NCI-H1105 (cell line): Measurements from ENCODE around the gene SAE1.
"Not testable (repeated sequence)": the region's sequence is repeated elsewhere in the genome, so short reads cannot be mapped to it uniquely, and the experiment has no call there.

Source experiments
- DNase-seq: peaks from one replicate; lab custom pipeline; 2025; lab: John Stamatoyannopoulos, UW

The SAE1 gene

DNA sequence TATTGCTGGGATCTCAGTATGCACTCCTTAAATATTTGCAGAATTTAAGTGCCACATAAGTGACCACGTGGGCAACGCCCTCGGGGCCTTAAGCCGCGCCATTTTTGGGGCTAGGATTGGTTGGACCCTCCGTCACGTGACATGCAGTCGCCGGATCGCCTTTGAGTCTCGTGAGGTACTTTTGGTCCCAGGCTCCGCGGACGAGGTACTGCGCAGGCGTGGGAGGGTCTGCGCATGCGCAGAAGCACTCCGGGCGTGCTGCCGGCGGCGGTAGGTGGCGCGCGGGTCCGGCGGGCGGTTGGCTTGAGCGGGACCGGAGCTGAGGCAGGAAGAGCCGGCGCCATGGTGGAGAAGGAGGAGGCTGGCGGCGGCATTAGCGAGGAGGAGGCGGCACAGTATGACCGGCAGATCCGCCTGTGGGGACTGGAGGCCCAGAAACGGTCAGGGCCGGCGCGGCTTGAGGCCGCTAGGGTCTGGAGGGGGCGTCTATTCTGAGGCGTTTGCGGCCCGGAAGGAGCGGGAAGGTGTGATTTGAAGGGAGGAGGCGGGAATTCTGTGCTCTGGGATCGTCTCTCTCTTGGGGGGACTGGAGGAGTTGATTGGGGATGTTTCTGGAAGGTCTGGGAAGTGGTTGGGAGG lies at the start of gene SAE1:
Gene SAE1, plus strand, starts transcription at position 247 of the 639 bp plus-strand sequence. Its CDS starts 96 bp downstream, at position 343.
- DNase-seq = peak; percentile 96

DNA sequence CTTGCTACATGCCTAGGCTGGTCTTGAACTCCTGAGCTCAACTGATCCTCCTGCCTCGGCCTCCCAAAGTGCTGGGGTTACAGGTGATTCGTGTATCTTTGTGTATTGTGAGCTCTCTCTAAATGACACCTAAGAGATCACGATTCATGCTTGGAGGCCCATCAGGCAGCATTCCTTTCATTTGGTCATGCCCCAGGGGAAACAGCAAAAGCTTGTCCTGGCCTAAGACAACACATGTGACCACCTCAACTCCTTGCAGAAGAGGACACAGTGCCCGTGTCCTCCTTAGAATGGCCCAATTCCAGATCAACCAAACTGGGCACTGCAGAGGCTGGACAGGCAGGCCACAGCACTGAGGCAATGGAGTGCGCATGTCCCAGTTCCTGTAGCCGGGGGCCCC lies 49.5 kb upstream of the SAE1 start:
- no peak for DNase-seq

DNA sequence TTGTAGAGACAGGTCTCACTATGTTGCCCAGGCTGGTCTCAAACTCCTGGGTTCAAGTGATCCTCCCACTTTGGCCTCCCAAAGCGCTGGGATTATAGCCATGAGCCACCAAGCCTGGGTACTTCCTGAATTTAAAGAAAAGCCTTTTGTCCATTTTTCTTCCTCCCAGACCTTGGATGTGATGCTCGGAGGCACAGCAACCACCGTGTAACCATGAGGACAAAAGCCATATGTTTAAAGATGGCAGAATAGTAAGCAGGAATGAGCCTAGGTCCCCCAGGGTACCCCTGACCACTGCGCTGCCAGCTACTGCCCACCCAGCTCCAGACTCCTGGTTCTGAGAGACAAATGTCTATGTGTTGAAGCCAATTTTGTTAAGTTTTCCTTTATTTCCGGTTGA lies 48.1 kb upstream of the SAE1 start:
- DNase-seq = no peak

DNA sequence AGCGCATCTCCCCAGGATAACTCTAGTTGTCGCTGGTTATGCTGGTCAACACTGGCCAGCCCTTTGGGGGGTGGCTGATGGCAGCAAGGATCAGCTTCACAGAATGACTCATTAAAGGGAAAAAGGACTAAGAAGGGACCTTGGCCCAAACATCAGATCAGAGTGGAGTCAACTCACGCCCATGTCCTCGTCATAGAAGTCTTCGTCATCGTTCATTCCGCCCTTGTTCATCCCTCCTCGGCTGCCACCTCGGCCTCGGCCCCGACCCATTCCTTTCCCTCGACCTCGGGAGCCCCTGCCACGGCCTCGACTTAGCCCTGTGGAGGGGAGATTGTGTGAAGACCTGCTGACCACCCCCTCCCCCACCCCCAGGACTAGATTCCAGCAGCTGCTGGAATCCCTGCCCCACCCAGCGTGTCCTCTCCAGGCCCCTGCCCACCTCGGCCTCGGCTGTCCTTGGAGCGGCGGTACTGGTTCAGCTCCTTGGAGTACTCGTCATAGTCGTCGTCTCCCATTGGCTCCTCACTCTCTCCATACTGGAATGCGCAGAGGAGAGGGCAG lies 45.7 kb upstream of the SAE1 start:
- no peak for DNase-seq

DNA sequence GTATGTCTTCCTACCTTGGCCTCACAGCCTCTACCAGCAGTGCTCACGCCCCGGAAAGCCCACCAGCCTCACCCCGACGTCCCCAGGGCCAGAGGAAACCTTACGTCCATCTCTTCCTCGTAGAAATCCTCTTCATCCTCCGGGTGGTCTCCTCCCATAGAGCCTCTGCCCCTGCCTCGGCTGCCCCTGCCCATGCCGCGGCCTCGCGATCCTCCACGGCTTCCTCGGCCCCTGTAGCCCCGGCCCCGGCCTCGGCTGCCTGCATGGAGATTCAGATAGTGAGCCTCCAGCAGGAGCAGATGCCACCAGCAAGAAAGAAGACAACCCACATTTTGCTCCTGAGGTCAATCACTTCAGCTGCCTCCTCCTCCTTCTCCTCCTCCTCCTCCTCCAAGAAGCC lies 44.4 kb upstream of the SAE1 start:
- DNase-seq = no peak

DNA sequence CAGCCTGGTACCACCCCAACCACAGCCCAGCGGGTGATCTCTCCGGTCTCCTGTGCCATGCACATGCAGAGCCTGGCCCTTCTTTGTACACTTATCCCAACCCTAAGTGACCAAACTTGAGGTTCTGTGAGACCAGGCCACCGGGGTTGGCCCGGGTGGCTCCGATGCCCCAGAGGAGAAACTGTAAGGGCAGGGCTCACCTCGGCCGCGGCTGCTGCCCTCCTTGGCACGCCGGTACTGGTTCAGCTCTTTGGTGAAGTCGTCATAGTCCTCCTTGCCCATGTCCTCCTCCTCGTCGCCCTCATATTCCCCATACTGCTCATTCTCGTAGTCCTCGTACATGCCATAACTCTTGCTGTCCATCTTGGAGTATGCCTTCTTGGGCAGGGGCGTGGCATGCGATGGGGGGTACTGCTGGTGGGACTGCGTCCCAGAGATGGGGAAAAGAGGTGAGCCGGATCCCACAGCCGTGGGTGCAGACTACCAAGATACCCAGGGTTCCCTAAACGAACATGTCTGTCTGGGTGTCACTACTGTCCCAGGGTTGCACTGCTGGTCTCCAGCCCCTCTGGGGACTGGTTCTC lies 40.8 kb upstream of the SAE1 start:
- DNase-seq = no peak

DNA sequence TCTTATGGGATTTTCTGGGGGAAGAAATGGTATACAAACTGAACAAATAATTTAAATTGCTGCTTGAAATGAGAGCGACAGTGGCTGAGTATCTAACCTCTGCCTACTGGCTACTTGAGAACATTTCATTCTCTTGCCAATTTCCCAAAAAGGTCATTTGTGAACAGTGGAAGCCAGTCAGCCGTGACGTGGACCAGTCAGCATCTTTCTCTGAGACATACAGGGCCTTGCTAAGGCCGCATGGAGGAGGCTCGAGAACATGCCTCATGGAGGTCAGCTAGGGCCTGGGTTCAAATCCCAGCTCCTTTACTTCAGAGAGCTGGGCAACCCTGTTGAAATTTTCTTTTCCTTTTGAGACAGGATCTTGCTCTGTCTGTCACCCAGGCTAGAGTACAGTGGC lies 37.4 kb upstream of the SAE1 start:
- DNase-seq = no peak

DNA sequence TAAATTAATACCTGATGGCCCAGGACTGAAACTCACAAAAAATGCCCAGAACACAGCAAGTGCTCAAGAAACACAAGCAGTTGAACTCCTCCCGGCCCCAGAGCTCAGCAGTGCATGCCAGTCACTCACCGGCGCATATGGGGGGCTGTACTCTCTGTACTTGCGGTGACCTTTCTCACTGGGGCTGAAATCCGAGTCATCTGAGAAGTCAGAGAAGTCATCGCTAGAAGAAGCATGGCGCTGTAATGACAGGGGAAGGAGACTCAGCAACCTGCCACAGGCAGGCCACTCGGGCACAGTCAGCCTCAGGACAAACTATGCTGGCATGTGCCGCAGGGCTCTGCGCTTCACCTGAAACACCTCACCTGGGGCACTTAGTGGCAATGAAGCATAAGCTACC lies 36.8 kb upstream of the SAE1 start:
- DNase-seq = no peak

DNA sequence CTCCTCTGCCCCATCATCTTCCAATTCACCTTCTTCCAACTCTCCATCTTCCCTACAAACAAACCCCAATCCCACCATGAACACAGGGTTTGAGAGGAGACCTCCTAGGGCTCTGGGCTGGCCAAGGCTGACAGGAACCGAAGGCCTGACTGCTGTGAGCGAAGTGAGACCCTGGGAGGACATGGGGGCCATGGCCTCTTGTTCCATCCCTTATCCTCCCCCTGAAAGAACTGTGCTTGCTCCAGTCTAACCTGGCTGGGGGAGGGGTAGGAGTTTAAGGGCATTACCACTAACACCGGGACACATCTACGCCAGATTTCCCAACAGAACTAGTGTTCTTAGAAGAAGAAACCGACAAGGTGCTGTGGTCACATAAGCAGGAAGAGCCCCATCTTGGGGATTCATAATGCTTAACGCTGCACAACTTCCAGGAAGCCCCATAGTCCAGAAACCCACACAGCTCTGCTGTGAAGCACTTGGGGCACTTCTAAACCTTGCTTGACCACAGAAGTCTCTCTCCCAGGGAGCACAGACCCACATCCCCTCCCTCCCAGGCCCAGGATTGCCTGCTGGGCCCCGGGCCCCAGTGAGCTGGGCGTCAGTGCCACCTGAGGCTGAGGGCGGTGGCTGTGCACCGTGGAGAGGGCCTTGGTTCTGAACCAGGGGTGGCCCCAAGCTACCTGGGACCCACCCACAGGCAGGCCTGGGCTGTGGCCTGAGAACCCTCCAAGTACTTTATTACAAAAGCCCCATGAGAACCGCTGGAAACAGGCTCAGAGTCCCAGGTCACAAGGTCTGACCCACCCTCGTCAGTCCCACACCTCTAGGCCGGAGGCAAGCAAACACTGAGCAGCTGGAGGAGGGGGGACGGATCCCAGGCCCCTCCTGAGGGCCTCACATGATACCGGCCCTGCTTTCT lies 35.8 kb upstream of the SAE1 start:
- no peak for DNase-seq

DNA sequence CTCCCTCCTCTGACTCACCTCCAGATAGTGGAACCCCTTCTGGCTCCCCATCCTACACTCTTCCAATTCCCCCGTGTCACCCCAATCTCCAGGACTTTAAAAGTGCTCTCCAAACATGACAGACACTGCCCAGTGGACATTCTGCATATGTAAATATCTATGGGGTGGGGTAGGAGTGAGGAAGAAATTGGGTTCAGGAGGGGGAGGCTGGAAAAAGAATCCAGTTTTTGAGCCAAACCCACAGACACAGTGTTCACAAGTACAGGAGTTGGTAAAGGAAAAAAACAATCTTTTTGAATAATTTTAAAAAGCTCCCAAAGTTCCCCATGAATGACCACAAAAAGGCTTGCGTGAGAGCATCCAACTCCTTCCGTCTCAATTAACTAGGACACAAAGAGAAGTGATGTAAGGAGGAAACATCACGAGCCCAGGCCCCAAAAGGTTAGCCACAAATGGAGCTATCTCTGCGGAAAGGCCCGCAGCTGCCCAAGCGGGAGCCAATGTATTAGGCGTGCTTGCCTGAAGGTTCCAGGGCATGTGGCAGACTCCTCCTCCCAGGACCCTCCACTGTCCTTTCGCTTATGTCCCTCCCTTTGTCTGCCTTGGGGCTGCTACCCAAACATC lies 35.0 kb upstream of the SAE1 start:
- no peak for DNase-seq

DNA sequence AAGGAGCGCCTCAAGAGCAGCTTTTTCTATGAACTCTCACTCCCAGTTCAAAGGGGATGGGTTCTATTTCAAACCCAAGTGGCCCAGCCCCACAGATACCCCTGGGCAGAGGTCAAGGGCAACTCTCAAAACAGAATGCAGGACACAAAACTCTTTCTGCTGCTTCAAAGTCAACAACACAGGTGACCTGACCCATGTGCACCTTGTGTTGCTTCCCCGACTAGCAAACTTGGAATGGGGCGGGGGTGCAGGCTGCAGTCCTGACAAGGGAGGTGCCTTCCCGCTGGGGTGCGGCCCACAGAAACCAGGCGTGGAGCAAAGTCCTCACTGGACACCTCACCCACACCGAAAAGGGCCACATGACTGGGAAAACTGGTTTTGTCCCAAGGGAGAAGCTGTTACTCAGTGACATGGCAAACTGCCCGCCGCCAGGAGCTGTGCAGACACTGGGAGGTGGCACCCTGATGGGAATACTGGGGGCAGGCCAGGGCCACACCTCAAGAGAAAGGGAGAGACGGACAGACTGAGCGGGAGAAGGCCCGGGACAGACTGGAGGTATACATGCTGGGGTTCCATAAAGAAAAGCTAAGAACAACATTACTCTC lies 34.4 kb upstream of the SAE1 start:
- no peak for DNase-seq

DNA sequence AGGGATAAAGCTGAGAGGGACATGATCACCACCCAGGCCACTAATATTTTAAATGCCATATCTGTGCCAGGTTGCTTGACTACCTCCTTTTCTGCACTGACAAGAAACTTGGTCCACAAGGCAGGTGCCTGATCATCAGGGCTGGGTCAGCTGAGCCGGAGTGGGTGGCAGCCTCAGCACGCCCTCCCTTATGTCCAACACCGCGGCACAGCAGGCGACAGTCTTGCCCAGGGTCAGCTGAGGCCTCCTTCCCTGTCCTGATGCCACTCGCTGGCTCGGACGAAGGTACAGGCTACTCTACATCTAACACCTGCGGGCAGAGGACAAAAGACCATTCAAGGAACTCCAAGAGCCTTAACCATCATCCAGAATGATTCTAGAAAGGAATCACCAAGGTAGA lies 33.9 kb upstream of the SAE1 start:
- no peak for DNase-seq

DNA sequence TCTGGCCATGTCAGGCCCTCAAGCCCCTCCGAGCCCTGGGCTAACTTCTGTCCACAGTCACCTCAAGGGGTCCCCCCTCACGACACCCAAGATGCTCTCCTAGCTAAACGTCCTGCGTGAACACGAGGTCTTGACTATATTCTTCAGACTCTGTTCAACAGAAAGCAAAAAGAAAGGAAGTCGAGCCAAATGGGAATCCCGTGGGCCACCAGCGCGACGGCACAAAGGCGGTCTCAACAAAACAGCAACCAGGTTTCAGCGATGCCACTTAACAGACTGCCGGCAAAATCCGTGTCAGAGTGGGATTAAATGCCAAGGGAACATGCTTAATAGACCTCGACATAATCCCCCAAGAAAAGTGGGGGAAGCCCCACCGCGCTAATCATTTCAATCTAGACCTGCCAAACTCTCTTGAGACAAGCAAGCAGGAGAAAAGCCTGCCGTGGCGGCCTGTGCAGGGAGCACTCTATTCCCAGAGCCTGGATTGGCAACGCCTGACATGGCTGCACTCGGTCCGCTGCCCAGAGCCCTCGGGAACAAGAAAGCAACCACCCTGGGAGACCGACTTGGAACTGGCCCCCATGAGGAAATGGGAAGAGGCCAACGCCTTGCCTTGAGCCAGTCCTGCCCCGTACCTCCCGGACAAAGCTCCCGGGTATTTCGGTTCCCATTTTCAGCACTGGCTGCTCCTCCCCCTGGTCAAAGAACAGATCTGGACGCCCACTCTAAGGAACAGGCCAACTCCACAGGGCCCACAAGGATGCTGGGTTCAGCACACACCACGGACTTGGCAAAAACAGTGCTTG lies 33.0 kb upstream of the SAE1 start:
- no peak for DNase-seq

DNA sequence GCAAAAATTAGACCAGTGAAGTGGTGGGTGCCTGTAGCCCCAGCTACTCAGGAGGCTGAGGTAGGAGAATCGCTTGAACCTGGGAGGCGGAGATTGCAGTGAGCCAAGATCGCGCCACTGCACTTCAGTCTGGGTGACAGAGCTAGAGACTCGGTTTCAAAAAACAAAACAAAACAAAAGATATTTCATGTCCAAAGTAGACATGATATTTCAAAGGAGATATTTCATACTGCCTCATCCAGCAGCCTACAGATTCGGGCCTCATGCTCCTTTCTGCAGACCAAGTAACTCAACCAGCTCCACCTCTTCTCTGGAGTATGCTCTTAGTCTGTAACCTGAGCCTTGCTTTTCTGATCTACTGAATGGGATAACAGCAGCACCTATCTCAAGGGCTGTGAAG lies 32.0 kb upstream of the SAE1 start:
- no peak for DNase-seq

DNA sequence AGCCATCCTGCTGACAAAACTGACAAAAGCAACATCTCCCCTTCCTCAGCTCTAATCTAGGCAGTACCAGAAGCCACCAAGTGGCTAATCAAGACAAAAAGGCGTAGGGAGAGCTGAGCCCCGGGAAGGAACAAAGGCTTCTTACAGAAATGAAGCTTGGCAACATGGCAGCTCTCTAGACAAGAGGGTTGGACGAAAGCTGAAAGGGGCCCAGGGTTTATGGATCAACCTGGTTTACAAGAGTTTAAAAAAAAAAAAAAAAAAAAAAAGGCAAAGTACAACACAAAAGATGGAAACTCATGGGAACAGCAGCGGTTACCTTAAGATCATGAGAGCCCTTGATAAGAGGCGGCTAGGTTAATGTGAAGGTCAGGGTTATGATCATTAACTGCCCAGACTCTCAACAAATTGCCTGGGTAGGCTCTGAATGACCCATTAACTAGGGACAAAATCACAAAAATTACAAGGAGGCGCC lies 31.0 kb upstream of the SAE1 start:
- no peak for DNase-seq

DNA sequence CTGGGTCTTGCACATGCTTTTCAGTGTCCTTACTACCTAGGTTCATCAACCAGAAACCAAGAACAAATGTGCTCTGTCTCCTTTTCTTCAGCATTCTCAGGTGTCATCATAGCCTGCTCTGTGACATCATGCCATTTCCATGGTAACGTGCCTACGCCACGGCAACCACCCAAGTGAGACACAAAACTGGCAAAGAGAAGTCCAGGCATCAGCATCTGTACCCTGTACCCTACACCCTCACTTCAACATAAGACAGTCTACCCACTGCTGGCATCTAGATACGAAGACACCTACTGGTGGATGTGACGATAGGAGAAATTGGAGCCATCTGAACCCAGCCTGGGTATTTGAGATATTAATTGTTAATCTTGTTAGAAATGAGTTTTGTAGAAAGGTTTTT lies 30.3 kb upstream of the SAE1 start:
- no peak for DNase-seq

DNA sequence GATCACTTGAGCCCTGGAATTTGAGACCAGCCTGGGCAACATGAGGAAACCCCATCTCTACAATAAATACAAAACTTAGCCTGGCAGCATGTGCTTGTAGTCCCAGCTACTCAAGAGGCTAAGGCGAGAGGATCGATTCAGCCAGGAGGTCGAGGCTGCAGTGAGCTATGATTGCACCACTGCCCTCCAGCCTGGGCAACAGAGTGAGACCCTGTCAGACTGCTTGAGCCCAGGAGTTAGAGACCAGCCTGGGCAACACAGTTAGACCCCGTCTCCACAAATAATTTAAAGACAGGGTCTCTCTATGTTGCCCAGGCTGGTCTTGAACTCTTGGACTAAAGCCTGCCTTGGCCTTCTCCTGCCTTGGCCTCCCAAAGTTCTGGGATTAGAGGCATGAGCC lies 29.5 kb upstream of the SAE1 start:
- DNase-seq = not testable (repeated sequence)

DNA sequence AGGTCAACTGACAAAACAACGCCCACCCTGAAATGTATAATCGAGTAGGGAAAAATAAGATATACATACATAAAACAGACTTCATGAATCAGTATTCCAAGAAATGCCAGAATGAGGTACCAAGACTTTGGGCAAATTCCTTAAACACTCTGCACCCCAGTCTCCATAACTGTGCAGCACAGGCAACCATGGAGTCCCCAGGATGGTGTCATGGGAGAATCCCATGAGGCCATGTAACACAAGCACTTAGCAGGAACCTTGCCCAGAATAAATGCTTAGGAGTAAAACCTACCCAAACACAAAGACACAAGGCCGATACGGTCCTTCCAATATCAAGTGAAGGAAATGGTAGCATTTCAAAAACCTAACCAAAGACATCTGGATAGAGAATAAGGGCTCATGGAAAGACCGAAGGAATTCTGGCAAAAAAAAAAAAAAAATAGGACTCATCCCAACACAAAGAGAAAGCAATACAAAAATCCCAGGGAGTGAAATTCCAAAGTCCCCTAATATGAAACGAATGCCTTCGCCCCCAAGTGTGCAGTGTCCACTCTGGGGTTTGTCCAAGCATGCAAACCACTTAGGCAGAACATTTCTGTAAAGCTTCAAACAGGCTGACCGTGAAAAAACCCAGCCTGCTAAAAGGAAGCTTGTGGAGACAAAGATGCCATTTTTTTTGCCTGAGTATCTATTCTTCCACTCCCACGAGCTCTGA lies 28.1 kb upstream of the SAE1 start:
- no peak for DNase-seq

DNA sequence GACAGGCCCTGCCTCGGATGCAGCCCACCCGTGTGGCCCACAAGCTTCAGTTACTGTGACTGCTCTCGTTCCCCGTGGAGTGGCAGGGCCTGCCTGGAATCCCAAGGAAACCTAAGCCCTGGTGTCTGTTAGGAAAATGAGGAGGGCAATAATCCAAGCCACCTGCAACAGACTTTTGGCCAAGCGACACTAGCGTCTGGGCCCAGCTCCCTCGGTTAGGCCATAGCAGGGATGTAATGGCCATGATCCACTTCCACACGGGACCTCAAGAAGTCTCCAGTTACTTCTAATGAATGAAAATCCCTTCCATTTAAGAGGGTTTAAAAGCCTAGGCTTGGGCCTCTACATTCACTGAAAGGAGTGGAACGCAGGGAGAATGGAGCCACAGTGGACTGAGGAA lies 26.0 kb upstream of the SAE1 start:
- DNase-seq = no peak

DNA sequence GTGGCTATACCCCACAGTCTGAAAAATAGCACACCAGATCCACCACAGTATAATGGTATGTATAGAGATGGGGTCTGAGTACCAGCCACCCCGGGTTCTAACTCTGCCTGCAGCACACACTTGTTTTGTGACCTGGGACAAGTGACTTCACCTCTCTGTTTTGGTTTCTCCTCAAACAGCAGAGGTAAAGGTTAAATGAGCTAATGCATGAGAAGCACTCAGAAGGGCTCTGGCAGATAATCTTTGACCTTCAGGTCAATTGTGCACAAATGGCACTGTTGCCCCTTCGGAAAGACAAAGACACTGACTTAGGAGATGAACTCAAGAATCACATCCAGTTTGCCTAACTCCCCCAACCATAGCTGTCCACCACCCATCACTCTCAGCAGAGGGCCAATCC lies 24.8 kb upstream of the SAE1 start:
- no peak for DNase-seq
